Measurements from ENCODE around the gene POLR3K.

DNA sequence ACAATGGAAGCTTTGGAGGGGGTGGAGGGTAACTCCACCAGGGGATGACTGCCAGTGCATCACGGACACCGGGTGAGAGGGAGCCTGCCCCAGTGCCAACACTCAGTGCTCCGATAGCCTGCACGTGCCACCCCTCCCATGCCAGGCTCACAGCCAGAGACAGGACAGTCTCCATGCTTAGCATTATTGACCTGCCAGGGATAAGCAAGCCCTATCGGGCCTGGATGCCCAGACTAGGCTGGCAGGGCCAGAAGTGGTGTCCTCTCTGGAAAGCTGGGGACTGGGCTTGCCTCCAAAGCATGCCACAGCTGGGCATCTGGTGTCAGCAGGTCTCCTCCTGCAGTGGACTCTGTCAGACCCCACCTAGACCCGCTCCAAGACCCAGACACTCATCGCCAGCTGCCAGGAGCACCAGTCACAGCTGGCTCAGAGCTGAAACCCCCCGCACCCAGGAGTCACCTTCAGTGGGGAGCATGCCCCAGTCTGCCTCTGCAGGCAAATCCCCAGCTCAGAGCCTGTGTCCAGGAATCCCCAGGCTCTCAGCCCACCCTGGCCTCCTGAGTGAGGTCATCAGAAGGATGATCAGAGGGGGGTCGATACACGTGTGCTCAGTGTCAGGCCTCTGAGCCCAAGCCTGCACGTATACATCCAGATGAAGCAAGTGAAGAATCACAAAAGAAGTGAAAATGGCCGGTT lies 20.8 kb upstream of the POLR3K start:
- no peak for TF ChIP-seq RELA (CRISPR knock-in tag; IDR thresholded peaks at IDR 0.05; ENCODE audit: borderline replicate concordance)
- TF ChIP-seq JUN (CRISPR knock-in tag; IDR thresholded peaks at IDR 0.05) = no peak
- TF ChIP-seq, protein P1, sequence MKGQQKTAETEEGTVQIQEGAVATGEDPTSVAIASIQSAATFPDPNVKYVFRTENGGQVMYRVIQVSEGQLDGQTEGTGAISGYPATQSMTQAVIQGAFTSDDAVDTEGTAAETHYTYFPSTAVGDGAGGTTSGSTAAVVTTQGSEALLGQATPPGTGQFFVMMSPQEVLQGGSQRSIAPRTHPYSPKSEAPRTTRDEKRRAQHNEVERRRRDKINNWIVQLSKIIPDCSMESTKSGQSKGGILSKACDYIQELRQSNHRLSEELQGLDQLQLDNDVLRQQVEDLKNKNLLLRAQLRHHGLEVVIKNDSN (CRISPR knock-in tag; IDR thresholded peaks at IDR 0.05) = no peak
